ENCODE measurements around the gene TRMT10A. TPM values are rescaled to one million over a fixed set of nuclear protein-coding genes. Genes with fewer than 3 reads are reported as not detected.

Gene TRMT10A
- total and polyA plus RNA-seq, 8 donors: 2.3 to 4.8 (median 3.3) TPM

GRCh38 chr4:99504804-99505502, 58.9 kb downstream of the TRMT10A start:
- intact Hi-C loops (cut with DNase I): no loop called here
- TF ChIP-seq, protein P1, sequence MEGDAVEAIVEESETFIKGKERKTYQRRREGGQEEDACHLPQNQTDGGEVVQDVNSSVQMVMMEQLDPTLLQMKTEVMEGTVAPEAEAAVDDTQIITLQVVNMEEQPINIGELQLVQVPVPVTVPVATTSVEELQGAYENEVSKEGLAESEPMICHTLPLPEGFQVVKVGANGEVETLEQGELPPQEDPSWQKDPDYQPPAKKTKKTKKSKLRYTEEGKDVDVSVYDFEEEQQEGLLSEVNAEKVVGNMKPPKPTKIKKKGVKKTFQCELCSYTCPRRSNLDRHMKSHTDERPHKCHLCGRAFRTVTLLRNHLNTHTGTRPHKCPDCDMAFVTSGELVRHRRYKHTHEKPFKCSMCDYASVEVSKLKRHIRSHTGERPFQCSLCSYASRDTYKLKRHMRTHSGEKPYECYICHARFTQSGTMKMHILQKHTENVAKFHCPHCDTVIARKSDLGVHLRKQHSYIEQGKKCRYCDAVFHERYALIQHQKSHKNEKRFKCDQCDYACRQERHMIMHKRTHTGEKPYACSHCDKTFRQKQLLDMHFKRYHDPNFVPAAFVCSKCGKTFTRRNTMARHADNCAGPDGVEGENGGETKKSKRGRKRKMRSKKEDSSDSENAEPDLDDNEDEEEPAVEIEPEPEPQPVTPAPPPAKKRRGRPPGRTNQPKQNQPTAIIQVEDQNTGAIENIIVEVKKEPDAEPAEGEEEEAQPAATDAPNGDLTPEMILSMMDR (IDR thresholded peaks at IDR 0.05): no peak
- Histone ChIP-seq H3K27ac (no peak overlapping the region), H3K36me3 (no peaks in the 10 kb centered on the region), H3K4me3 (no peak overlapping the region), H3K27me3 (no peaks in the 10 kb centered on the region), H3K4me1 (no peaks in the 10 kb centered on the region), H3K9me3 (no peaks in the 10 kb centered on the region)
- 88 to 92% methylated on average over 3 of the region's 3 CpGs for WGBS, 2 donors
- no peak for DNase-seq
- no peak for ATAC-seq
- no peak for FAIRE-seq

Other genes starting within 250 kb of the TRMT10A start
- gene ADH1B, start 242.6 kb downstream of the TRMT10A start, total RNA-seq: 100 to 1,000 TPM in 1 of 6 donors, 10 to 100 TPM in 5; 15.5 to 100 (median 29.1) TPM
- gene ADH1B, start 242.6 kb downstream of the TRMT10A start, polyA plus RNA-seq: 10 to 100 TPM; 48.6 to 61.9 TPM
- 10 to 100 TPM in 3 of 6 donors, 1 to 10 TPM in 3; 8.3 to 25.8 (median 13.3) TPM for gene ADH1C, start 211.3 kb downstream of the TRMT10A start, total RNA-seq
- 10 to 100 TPM in 1 of 2 donors, 1 to 10 TPM in 1; 8.7 to 37.6 TPM for gene ADH1C, start 211.3 kb downstream of the TRMT10A start, polyA plus RNA-seq
- not detected for gene ADH7, start 128.7 kb downstream of the TRMT10A start, total RNA-seq
- under 1 TPM in 1 of 2 donors, not detected in 1; 0.07 TPM for gene ADH7, start 128.7 kb downstream of the TRMT10A start, polyA plus RNA-seq
- not detected for gene C4orf17, start 53.0 kb downstream of the TRMT10A start, total RNA-seq
- gene C4orf17, start 53.0 kb downstream of the TRMT10A start, polyA plus RNA-seq: not detected
- under 1 TPM in 2 of 6 donors, not detected in 4; 0.04 to 0.28 TPM for gene MTTP, start 10.8 kb upstream of the TRMT10A start, total RNA-seq
- gene MTTP, start 10.8 kb upstream of the TRMT10A start, polyA plus RNA-seq: under 1 TPM in 1 of 2 donors, not detected in 1; 0.05 TPM
- gene C4orf54, start 93.8 kb upstream of the TRMT10A start, total RNA-seq: under 1 TPM in 1 of 6 donors, not detected in 5; 0.03 TPM
- under 1 TPM; under 0.01 TPM for gene C4orf54, start 93.8 kb upstream of the TRMT10A start, polyA plus RNA-seq